ENCODE results near the gene COPS8. TPM values are rescaled to one million over a fixed set of nuclear protein-coding genes. Genes with fewer than 3 reads are reported as not detected.

Gene COPS8
- total RNA-seq, 1 experiment from 2014 or later: 32.6 TPM

DNA sequence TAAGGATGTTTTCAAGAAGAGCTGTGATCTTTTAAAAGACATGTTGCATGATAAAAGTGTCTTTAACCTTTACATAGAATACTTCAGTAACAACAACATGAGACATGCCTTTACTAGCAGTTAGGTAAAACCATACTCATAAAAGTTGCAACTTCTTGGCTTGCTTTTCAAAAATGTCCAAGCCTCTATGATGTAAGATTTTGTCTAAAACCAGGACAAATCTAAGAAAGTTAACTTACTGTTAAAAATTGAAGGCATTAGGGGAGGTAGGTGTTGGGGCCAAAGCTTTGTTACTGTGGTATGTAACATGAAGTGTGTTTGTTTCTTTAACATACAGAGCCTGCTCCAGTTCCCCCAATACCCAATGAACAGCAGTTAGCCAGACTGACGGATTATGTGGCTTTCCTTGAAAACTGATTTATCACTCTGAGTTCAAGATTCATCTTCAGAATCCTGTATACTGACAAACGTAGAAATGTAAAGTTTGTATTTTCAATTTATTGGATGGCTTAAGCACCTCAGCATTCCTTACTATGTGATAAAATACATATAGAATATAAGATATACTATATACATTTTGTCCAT is 11.7 kb downstream of the COPS8 start:
- intact Hi-C loops (cut with micrococcal nuclease; ENCODE audit: unreplicated experiment): no loop called here
- CTCF ChIA-PET: no interaction called here
- Histone ChIP-seq H3K27me3 (replicated peaks; ENCODE audit: control insufficient read depth, insufficient read depth, low read length) (no peaks in the 10 kb centered on the region), H3K4me3 (ENCODE audit: low read depth, low read length) (no peak overlapping the region), H3K36me3 (ENCODE audit: control insufficient read depth, insufficient read depth, low read length) (no peaks in the 10 kb centered on the region), H3K9me3 (no peaks in the 10 kb centered on the region), H3K4me1 (no peaks in the 10 kb centered on the region)
- H3K9me3 Mint-ChIP-seq (ENCODE audit: unreplicated experiment): no peaks in the 10 kb centered on the region
- TF ChIP-seq, protein P1, sequence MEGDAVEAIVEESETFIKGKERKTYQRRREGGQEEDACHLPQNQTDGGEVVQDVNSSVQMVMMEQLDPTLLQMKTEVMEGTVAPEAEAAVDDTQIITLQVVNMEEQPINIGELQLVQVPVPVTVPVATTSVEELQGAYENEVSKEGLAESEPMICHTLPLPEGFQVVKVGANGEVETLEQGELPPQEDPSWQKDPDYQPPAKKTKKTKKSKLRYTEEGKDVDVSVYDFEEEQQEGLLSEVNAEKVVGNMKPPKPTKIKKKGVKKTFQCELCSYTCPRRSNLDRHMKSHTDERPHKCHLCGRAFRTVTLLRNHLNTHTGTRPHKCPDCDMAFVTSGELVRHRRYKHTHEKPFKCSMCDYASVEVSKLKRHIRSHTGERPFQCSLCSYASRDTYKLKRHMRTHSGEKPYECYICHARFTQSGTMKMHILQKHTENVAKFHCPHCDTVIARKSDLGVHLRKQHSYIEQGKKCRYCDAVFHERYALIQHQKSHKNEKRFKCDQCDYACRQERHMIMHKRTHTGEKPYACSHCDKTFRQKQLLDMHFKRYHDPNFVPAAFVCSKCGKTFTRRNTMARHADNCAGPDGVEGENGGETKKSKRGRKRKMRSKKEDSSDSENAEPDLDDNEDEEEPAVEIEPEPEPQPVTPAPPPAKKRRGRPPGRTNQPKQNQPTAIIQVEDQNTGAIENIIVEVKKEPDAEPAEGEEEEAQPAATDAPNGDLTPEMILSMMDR (IDR thresholded peaks at IDR 0.05; ENCODE audit: insufficient read depth in 1 of 2, low read depth in 1 of 2, low read length in 1 of 2, severe bottlenecking in 1 of 2, unreplicated experiment in 1 of 2): no peak
- no peak for DNase-seq
- no peak overlapping the region for H3K4me3 Mint-ChIP-seq (ENCODE audit: unreplicated experiment)
- peaks cover 28% of the 10 kb centered on the region for H3K36me3 Mint-ChIP-seq (ENCODE audit: insufficient read depth, unreplicated experiment)
- no peaks in the 10 kb centered on the region for H3K4me1 Mint-ChIP-seq (ENCODE audit: low read depth, unreplicated experiment)
- BruUV-seq (replicated peaks): no TSS peak
- no peaks in the 10 kb centered on the region for H3K27me3 Mint-ChIP-seq (ENCODE audit: insufficient read depth, unreplicated experiment)
- POLR2A ChIA-PET: no interaction called here
- H3K27ac Mint-ChIP-seq (ENCODE audit: unreplicated experiment): no peak overlapping the region

DNA sequence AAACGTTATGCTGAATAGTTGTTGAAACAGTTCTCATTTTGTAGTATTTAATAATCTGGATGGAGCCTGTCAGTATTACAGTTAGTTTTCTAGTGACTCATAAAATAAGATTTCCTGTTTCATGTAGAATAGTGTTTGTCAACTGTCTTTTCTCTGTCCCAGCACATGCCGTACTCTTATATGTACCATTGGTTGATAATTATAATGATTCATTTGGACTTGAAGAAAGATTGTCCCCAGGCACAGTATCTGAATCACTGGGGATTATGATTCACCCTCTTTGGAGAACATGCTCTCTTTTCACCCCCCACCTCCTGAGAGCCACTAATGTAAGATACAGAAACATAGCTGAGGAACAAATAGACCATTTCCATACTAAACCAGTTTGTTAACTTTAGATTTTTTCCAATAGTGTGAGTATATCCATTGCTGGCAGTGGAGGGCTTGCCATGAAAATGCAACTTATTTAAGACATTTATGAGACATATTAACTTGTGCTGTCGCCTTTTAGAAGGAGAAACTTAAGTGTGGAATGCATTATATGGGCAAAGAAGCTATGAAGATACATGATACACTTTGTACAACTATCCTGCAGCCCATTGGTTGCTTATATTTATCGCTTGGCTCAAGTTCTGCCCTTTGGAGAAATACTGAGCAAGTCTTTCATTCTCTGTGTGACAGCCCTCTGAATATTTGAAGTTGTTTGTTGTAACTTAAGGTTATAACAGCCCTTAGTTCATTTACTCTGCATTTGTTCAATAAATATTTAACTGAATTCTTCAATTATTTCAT is 12.4 kb downstream of the COPS8 start:
- H3K27ac Mint-ChIP-seq (ENCODE audit: unreplicated experiment): no peak overlapping the region
- DNase-seq: no peak
- TSS peak; percentile 31 for BruUV-seq (replicated peaks)
- ChIA-PET POLR2A (no interaction called here), CTCF (no interaction called here)
- intact Hi-C loops (cut with micrococcal nuclease; ENCODE audit: unreplicated experiment): no loop called here
- H3K27me3 Mint-ChIP-seq (ENCODE audit: insufficient read depth, unreplicated experiment): no peaks in the 10 kb centered on the region
- Histone ChIP-seq H3K4me3 (ENCODE audit: low read depth, low read length) (no peak overlapping the region), H3K36me3 (ENCODE audit: control insufficient read depth, insufficient read depth, low read length) (no peaks in the 10 kb centered on the region), H3K4me1 (no peaks in the 10 kb centered on the region), H3K9me3 (no peaks in the 10 kb centered on the region), H3K27me3 (replicated peaks; ENCODE audit: control insufficient read depth, insufficient read depth, low read length) (no peaks in the 10 kb centered on the region)
- no peak overlapping the region for H3K4me3 Mint-ChIP-seq (ENCODE audit: unreplicated experiment)
- H3K9me3 Mint-ChIP-seq (ENCODE audit: unreplicated experiment): no peaks in the 10 kb centered on the region
- no peaks in the 10 kb centered on the region for H3K4me1 Mint-ChIP-seq (ENCODE audit: low read depth, unreplicated experiment)
- H3K36me3 Mint-ChIP-seq (ENCODE audit: insufficient read depth, unreplicated experiment): peaks cover 28% of the 10 kb centered on the region
- TF ChIP-seq, protein P1 (IDR thresholded peaks at IDR 0.05; ENCODE audit: insufficient read depth in 1 of 2, low read depth in 1 of 2, low read length in 1 of 2, severe bottlenecking in 1 of 2, unreplicated experiment in 1 of 2): no peak

DNA sequence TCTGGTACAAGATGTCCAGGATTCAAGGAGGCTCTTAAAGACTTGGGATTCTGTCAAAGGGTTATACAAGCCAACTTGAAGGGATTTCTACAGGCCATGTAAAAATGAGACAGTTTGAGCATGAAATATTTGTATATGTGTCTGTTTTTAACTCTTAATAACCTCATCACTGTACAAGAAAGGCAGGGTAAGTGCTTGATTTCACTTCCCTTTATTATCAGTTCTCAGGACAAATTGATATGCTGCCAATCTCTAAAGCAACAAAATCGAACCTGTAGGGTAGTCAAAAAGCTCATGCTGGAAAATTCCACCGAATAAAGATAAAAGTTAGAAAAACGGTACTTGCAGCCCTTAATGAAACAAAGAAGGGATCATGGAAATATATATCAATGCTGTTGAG is 14.1 kb downstream of the COPS8 start:
- Mint-ChIP-seq H3K27ac (ENCODE audit: unreplicated experiment) (no peak overlapping the region), H3K4me1 (ENCODE audit: low read depth, unreplicated experiment) (no peaks in the 10 kb centered on the region), H3K27me3 (ENCODE audit: insufficient read depth, unreplicated experiment) (no peaks in the 10 kb centered on the region), H3K36me3 (ENCODE audit: insufficient read depth, unreplicated experiment) (peaks cover 19% of the 10 kb centered on the region), H3K9me3 (ENCODE audit: unreplicated experiment) (no peaks in the 10 kb centered on the region), H3K4me3 (ENCODE audit: unreplicated experiment) (no peak overlapping the region)
- Histone ChIP-seq H3K4me1 (no peaks in the 10 kb centered on the region), H3K36me3 (ENCODE audit: control insufficient read depth, insufficient read depth, low read length) (no peaks in the 10 kb centered on the region), H3K4me3 (ENCODE audit: low read depth, low read length) (no peak overlapping the region), H3K9me3 (no peaks in the 10 kb centered on the region), H3K27me3 (replicated peaks; ENCODE audit: control insufficient read depth, insufficient read depth, low read length) (no peaks in the 10 kb centered on the region)
- DNase-seq: no peak
- intact Hi-C loops (cut with micrococcal nuclease; ENCODE audit: unreplicated experiment): no loop called here
- TF ChIP-seq, protein P1 (IDR thresholded peaks at IDR 0.05; ENCODE audit: insufficient read depth in 1 of 2, low read depth in 1 of 2, low read length in 1 of 2, severe bottlenecking in 1 of 2, unreplicated experiment in 1 of 2): no peak
- CTCF ChIA-PET: no interaction called here
- POLR2A ChIA-PET: no interaction called here
- no TSS peak for BruUV-seq (replicated peaks)

Data from Caco-2 (cell line).